ENCODE data around the gene CABCOCO1. TPM values are rescaled to one million over a fixed set of nuclear protein-coding genes. Genes with fewer than 3 reads are reported as not detected.
"Not testable (repeated sequence)": the region's sequence is repeated elsewhere in the genome, so short reads cannot be mapped to it uniquely, and the experiment has no call there.

The CABCOCO1 gene
- total and polyA plus RNA-seq, 4 experiments from 2014 or later: not detected

DNA sequence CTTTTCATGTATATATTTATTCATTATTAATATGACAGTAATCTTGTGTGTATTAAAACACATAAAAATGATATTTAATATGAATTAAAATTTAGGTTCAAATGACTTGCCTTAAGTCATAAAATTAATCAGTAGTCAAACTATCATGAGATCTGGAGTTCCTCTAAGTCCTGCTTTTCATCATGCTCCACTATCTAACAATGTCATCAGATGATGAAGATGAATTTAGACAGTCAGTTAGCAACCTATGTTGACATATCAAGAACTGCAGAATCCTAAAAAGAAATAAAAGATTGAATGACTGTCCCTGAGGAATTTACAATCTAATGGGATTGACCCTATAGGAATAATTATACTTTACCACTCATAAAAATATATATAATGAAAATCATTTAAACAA is 7.1 kb downstream of the CABCOCO1 start:
- no peaks in the 10 kb centered on the region for H3K36me3 ChIP-seq (ENCODE audit: insufficient read depth, low read length)
- POLR2A ChIA-PET (ENCODE audit: partially characterized antibody): no interaction called here
- no peaks in the 10 kb centered on the region for H3K4me1 Mint-ChIP-seq
- H3K27ac Mint-ChIP-seq: no peak overlapping the region
- H3K36me3 Mint-ChIP-seq: no peaks in the 10 kb centered on the region
- H3K27me3 ChIP-seq (ENCODE audit: insufficient read depth, low read length): peaks cover 1% of the 10 kb centered on the region
- CTCF ChIA-PET (ENCODE audit: partially characterized antibody): no interaction called here
- intact Hi-C loops (cut with micrococcal nuclease): no loop called here
- H3K4me1 ChIP-seq (ENCODE audit: insufficient read depth, low read length): no peaks in the 10 kb centered on the region
- no peak overlapping the region for H3K4me3 Mint-ChIP-seq
- H3K27ac ChIP-seq (ENCODE audit: low read depth, low read length): no peak overlapping the region
- H3K4me3 ChIP-seq (ENCODE audit: low read length in 2 of 2): no peak overlapping the region
- H3K27me3 Mint-ChIP-seq: peaks cover 4 to 11% of the 10 kb centered on the region in 2 donors
- H3K9me3 Mint-ChIP-seq: peaks cover 0 to 2% (median 0%) of the 10 kb centered on the region in 8 donors
- DNase-seq: no peak
- no peaks in the 10 kb centered on the region for H3K9me3 ChIP-seq (ENCODE audit: control insufficient read depth in 1 of 2, low read length in 2 of 2)

DNA sequence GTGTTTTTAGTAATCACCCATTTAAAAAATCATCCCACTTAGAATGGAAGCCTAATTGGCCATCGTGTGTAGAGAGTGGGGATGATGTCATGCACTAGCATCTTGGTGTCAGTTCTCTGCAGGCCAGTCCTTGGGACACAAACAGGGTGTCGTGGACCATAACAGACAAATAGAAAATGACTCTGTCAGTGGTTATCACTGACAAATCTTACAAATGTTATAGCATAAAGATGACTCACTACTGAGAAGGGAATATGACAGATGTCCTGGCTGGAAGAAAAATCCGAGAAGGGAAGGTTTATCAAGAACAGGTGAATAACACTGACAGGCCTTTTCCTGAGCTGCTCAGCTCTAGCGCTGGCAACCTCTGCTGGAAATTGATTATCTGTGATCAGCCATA is 10.6 kb downstream of the CABCOCO1 start:
- H3K36me3 ChIP-seq (ENCODE audit: insufficient read depth, low read length): no peaks in the 10 kb centered on the region
- ChIA-PET POLR2A (ENCODE audit: partially characterized antibody) (no interaction called here), CTCF (ENCODE audit: partially characterized antibody) (no interaction called here)
- H3K4me1 ChIP-seq (ENCODE audit: insufficient read depth, low read length): no peaks in the 10 kb centered on the region
- no peak for DNase-seq
- Mint-ChIP-seq H3K27me3 (no peaks in the 10 kb centered on the region), H3K36me3 (no peaks in the 10 kb centered on the region), H3K4me3 (no peak overlapping the region), H3K4me1 (no peaks in the 10 kb centered on the region), H3K27ac (no peak overlapping the region), H3K9me3 (no peaks in the 10 kb centered on the region)
- no peaks in the 10 kb centered on the region for H3K27me3 ChIP-seq (ENCODE audit: insufficient read depth, low read length)
- no peak overlapping the region for H3K27ac ChIP-seq (ENCODE audit: low read depth, low read length)
- H3K9me3 ChIP-seq (ENCODE audit: control insufficient read depth in 1 of 2, low read length in 2 of 2): no peaks in the 10 kb centered on the region
- intact Hi-C loops (cut with micrococcal nuclease): no loop called here
- H3K4me3 ChIP-seq (ENCODE audit: low read length in 2 of 2): no peak overlapping the region

DNA sequence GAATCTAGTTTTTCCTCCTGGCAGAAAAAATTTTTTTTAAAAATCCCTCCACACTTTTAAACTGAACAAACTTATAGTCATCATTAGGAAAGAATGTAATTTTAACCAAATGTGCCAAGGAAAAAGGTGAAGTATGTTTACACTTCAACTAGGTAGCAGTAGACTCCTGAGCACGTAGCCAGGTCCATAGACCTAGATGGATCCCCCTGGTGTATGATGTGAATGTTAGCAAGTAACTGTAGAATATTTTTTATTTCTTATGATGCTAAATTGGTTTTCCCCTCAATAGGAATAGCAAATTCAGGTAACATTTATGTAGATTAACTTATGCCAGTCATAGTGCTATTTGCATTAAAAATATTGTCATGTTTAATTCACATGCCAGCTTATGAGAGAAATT is 19.6 kb downstream of the CABCOCO1 start:
- no peaks in the 10 kb centered on the region for H3K4me1 Mint-ChIP-seq
- H3K4me1 ChIP-seq (ENCODE audit: insufficient read depth, low read length): no peaks in the 10 kb centered on the region
- H3K4me3 ChIP-seq (ENCODE audit: low read length in 2 of 2): no peak overlapping the region
- DNase-seq: no peak
- CTCF ChIA-PET (ENCODE audit: partially characterized antibody): no interaction called here
- no peak overlapping the region for H3K4me3 Mint-ChIP-seq
- no peak overlapping the region for H3K27ac Mint-ChIP-seq
- H3K36me3 ChIP-seq (ENCODE audit: insufficient read depth, low read length): no peaks in the 10 kb centered on the region
- H3K27me3 Mint-ChIP-seq: peaks cover 3% of the 10 kb centered on the region in 2 donors
- no peaks in the 10 kb centered on the region for H3K9me3 Mint-ChIP-seq
- H3K27me3 ChIP-seq (ENCODE audit: insufficient read depth, low read length): no peaks in the 10 kb centered on the region
- no peak overlapping the region for H3K27ac ChIP-seq (ENCODE audit: low read depth, low read length)
- no peaks in the 10 kb centered on the region for H3K9me3 ChIP-seq (ENCODE audit: control insufficient read depth in 1 of 2, low read length in 2 of 2)
- intact Hi-C loops (cut with micrococcal nuclease): no loop called here
- no peaks in the 10 kb centered on the region for H3K36me3 Mint-ChIP-seq
- POLR2A ChIA-PET (ENCODE audit: partially characterized antibody): no interaction called here

DNA sequence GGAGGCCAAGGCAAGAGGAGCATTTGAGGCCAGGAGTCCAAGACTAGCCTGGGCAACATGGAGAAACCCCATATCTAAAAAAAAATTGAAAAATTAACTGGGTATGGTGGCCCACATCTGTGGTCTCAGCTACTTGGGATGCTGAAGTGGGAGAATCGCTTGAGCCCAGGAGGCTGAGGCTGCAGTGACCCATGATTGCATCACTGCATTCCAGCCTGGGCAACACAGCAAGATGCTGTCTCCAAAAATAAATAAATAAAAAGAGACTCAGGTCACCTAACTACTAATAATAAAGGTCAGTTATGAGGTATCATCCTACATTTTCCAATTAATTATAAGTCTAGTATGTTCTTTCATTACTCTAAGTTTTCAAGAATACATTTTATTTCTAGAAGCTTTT is 20.6 kb downstream of the CABCOCO1 start:
- H3K36me3 ChIP-seq (ENCODE audit: insufficient read depth, low read length): no peaks in the 10 kb centered on the region
- H3K9me3 ChIP-seq (ENCODE audit: control insufficient read depth in 1 of 2, low read length in 2 of 2): no peaks in the 10 kb centered on the region
- Mint-ChIP-seq H3K27me3 (peaks cover 3% of the 10 kb centered on the region in 2 donors), H3K36me3 (no peaks in the 10 kb centered on the region), H3K4me1 (no peaks in the 10 kb centered on the region), H3K4me3 (no peak overlapping the region), H3K27ac (no peak overlapping the region), H3K9me3 (no peaks in the 10 kb centered on the region)
- no peak for DNase-seq
- intact Hi-C loops (cut with micrococcal nuclease): no loop called here
- ChIA-PET CTCF (ENCODE audit: partially characterized antibody) (interaction anchor here (0.8 kb wide), 1 partner anchor 68 kb away, joined by 3 read pairs; no protein-coding TSS in a partner anchor), POLR2A (ENCODE audit: partially characterized antibody) (no interaction called here)
- H3K4me1 ChIP-seq (ENCODE audit: insufficient read depth, low read length): no peaks in the 10 kb centered on the region
- H3K27me3 ChIP-seq (ENCODE audit: insufficient read depth, low read length): no peaks in the 10 kb centered on the region
- no peak overlapping the region for H3K27ac ChIP-seq (ENCODE audit: low read depth, low read length)
- H3K4me3 ChIP-seq (ENCODE audit: low read length in 2 of 2): no peak overlapping the region

DNA sequence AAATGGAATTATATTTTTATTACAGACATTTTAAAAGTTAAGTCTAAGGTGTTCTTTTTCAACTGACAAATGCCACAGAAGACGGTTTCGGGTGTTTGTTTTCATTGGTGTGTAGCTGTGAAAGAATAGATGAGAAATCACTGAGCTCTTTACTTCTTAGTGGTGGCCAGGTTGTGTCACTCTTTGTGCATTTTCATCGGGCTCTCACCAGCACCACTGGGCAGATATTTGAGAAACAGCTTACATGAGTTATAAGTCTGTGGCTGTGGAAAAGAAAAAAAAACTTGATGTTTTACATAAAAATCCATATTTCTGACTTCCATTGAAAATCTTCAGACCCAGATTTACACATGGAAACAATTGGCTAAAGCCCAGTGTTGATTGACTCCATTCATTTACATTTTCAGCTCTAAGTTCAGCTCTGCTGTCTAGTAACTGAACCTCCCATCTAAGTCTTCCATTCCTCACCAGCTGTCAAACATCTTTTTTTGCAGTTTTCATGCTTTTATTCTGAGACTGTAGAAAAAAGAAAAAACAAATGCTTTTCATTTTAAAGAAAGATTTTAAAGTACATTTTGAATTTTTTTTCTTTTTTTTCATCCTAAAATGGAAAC is 22.3 kb downstream of the CABCOCO1 start:
- no peak overlapping the region for H3K4me3 ChIP-seq (ENCODE audit: low read length in 2 of 2)
- ChIA-PET CTCF (ENCODE audit: partially characterized antibody) (no interaction called here), POLR2A (ENCODE audit: partially characterized antibody) (no interaction called here)
- H3K27ac ChIP-seq (ENCODE audit: low read depth, low read length): no peak overlapping the region
- Mint-ChIP-seq H3K36me3 (no peaks in the 10 kb centered on the region), H3K27me3 (peaks cover 3 to 5% of the 10 kb centered on the region in 2 donors), H3K9me3 (no peaks in the 10 kb centered on the region), H3K4me1 (no peaks in the 10 kb centered on the region), H3K27ac (no peak overlapping the region), H3K4me3 (no peak overlapping the region)
- intact Hi-C loops (cut with micrococcal nuclease): no loop called here
- no peak for DNase-seq
- H3K4me1 ChIP-seq (ENCODE audit: insufficient read depth, low read length): no peaks in the 10 kb centered on the region
- H3K36me3 ChIP-seq (ENCODE audit: insufficient read depth, low read length): no peaks in the 10 kb centered on the region
- no peaks in the 10 kb centered on the region for H3K27me3 ChIP-seq (ENCODE audit: insufficient read depth, low read length)
- H3K9me3 ChIP-seq (ENCODE audit: control insufficient read depth in 1 of 2, low read length in 2 of 2): no peaks in the 10 kb centered on the region

GRCh38 chr10:61688551-61689308 is 26.0 kb downstream of the CABCOCO1 start:
- Histone ChIP-seq H3K27ac (ENCODE audit: low read depth, low read length) (no peak overlapping the region), H3K36me3 (ENCODE audit: insufficient read depth, low read length) (no peaks in the 10 kb centered on the region), H3K27me3 (ENCODE audit: insufficient read depth, low read length) (no peaks in the 10 kb centered on the region), H3K4me3 (ENCODE audit: low read length in 2 of 2) (no peak overlapping the region), H3K9me3 (ENCODE audit: control insufficient read depth in 1 of 2, low read length in 2 of 2) (no peaks in the 10 kb centered on the region), H3K4me1 (ENCODE audit: insufficient read depth, low read length) (no peaks in the 10 kb centered on the region)
- ChIA-PET CTCF (ENCODE audit: partially characterized antibody) (no interaction called here), POLR2A (ENCODE audit: partially characterized antibody) (no interaction called here)
- intact Hi-C loops (cut with micrococcal nuclease): no loop called here
- no peak overlapping the region for H3K27ac Mint-ChIP-seq
- H3K27me3 Mint-ChIP-seq: peaks cover 6 to 11% of the 10 kb centered on the region in 2 donors
- H3K4me1 Mint-ChIP-seq: no peaks in the 10 kb centered on the region
- no peaks in the 10 kb centered on the region for H3K36me3 Mint-ChIP-seq
- H3K9me3 Mint-ChIP-seq: peaks cover 0 to 6% (median 0%) of the 10 kb centered on the region in 8 donors
- DNase-seq: no peak
- no peak overlapping the region for H3K4me3 Mint-ChIP-seq

DNA sequence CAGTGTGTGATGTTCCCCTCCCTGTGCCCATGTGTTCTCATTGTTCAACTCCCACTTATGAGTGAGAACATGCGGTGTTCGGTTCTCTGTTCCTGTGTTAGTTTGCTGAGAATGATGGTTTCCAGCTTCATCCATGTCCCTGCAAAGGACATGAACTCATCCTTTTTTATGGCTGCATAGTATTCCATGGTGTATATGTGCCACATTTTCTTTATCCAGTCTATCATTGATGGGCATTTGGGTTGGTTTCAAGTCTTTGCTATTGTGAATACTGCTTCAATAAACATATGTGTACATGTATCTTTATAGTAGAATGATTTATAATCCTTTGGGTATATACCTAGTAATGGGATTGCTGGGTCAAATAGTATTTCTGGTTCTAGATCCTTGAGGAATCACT is 28.9 kb downstream of the CABCOCO1 start:
- peaks cover 7 to 20% of the 10 kb centered on the region in 2 donors for H3K27me3 Mint-ChIP-seq
- H3K9me3 ChIP-seq (ENCODE audit: control insufficient read depth in 1 of 2, low read length in 2 of 2); H3K27ac Mint-ChIP-seq; H3K4me3 Mint-ChIP-seq; DNase-seq; H3K36me3 ChIP-seq (ENCODE audit: insufficient read depth, low read length); H3K4me1 Mint-ChIP-seq; H3K27ac ChIP-seq (ENCODE audit: low read depth, low read length); intact Hi-C loops (cut with micrococcal nuclease); H3K9me3 Mint-ChIP-seq; H3K4me1 ChIP-seq (ENCODE audit: insufficient read depth, low read length); H3K4me3 ChIP-seq (ENCODE audit: low read length in 2 of 2); H3K36me3 Mint-ChIP-seq; POLR2A ChIA-PET (ENCODE audit: partially characterized antibody); H3K27me3 ChIP-seq (ENCODE audit: insufficient read depth, low read length); CTCF ChIA-PET (ENCODE audit: partially characterized antibody): not testable (repeated sequence)

Measured in CD4-positive, alpha-beta memory T cell (primary cell).